Right lung (tissue), 5 donors: ENCODE measurements around the gene SNAP25. TPM values are rescaled to one million over a fixed set of nuclear protein-coding genes. Genes with fewer than 3 reads are reported as not detected.
A peak's percentile ranks its signal among the peaks of the same experiment; 100 is the strongest.

Source experiments
- DNase-seq, 2 donors: peaks; one replicate each; pipeline ENCODE4 v3.0.0-alpha.2; 2013
- polyA plus RNA-seq, 5 donors: library from polyadenylated mRNA; unstranded; fragments of 120-200 nt; gene quantifications; one replicate each; pipeline versions ENCODE4 v1.2.1 to v1.2.3, GENCODE V29; 2013; ENCODE audit warnings: inconsistent platforms in 1 of 5, low replicate concordance in 1 of 5; ENCODE audit not compliant: insufficient read length in 5 of 5, insufficient read depth in 1 of 5

The SNAP25 gene
- polyA plus RNA-seq, 5 donors: 3.7 to 12.4 (median 7.6) TPM

DNA sequence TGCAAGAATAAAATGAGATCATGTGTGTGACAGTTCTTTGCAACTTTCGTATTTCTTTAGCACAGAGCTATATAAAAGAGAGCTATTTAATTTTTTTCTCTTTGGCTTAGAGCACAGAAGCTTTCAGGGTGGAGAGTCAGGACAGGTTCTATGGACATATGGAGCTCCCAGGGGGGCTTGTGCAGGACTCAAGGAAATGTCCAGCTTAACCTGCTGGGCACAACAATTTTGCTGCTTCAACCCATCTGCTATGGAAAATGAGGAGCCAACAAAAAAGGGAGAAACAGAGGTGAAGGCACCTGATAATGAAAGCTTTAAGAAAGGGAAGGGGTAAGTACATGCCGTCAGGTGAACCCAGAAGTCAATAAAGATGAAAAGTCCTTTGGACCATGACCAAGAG lies 5.1 kb upstream of the SNAP25 start:
- no peak for DNase-seq

DNA sequence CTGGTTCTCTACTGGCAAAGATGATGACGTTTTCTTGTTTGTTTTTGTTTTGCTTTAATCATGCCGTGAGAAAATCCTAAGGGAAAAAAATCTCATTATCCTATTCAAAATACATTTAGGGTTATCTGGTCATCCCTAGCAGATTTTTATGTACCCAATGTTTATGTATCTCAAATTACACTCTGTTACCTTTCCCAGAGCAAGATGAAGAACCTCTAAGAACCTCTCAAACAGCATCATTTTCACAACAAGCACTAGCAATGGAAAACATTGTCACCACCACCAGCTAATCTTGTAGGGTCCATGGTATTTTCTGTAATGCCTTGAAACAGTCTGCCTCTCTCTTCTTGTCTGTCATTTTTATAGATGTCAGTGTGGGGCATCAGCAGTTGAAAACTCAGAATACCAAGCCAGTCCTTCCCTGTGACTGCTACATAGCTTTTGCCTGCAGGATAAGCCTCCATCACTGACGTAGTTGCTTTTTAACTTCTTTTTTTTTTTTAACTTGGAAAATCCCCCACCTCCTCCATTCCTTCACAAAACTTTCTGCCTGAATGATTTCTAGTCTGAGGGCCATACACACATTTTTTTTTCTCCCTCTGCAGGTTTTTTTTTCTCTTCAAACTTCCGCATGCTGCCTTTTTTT lies 2.4 kb upstream of the SNAP25 start:
- DNase-seq: no peak

DNA sequence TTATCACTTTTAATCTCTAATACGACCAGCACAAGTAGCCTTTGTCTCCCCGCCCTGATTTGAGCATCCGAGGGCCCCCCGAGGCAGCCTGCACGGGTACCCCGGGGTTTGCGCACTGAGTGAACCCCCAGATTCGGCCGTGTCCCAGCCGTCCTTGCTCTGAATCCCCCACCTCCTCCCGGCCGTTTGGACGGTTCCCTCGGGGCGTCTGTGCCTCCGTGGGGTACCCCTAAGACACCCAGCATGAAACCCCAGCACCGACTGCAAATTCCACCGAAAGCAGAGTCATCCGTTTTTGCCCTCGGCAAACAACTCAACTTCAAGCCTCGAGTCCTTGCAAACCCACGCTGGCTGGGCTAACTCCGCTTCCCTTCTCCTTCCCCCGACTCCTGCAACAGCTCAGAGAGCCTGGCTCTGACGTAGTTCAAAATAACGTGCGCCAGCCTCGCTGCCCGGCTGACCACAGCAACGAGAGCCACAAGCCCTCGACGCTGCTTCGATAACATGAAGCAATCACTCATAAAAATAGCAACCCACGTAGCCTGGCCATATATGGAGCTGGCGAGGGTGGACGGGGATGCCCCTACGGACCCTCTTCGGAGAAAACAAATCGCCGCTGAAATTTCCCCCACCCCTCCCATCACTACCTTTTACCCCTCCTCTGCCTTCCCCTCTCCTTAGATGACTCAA lies 764 bp upstream of the SNAP25 start:
- DNase-seq: peak; percentile 49 to 63

DNA sequence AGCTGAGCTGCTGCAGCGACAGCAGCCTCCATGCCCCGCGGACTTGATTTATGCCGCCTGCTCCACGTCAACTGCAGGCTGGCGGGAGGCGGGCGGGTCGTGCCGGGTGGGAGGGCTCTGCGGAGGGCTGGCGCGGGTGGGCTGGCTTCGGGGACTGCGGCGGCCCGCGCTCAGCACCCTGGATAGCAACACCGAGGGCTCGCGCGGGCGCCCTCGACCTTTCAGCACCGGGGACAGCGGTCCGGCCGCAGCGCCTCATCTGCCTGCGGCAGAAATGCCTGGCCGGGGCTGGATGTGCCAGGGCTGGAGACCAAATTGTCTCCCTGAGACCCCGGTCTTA lies 792 bp downstream of the SNAP25 start:
- peak; percentile 82 to 84 for DNase-seq

DNA sequence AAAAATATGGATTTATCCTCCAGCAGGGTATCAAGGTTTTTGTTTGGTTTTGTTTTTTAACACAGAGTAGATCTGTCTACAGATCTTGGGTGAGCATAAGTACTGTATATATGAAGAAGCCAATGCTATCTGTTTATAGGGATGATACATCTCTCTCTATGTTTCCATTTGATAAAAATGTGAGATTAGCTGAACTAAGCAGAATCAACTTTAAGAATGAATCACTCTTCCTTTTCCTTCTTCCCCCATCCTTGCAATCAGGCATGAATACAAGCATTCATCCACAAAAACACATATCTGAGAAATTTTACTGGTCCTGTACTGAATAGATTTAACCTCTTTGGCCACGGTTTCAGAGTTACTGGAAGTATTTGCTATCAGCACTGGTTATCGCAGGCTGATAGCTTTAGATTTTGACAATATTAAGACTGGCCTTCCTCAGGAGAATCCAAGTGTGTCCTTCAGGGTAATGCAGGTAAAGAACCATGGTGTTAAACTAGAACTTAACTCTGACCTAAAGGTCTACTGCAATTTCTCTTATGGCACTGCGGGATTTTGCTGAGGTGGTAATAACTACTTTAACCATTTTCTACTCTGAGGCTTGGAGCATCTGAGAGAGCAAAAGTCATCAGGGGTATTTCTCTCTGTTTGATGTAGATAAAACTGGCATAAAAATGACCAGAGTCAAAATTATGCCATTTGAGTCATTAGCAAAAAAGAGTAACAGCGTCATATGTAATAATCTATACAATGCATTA lies 1.5 kb downstream of the SNAP25 start:
- no peak for DNase-seq

DNA sequence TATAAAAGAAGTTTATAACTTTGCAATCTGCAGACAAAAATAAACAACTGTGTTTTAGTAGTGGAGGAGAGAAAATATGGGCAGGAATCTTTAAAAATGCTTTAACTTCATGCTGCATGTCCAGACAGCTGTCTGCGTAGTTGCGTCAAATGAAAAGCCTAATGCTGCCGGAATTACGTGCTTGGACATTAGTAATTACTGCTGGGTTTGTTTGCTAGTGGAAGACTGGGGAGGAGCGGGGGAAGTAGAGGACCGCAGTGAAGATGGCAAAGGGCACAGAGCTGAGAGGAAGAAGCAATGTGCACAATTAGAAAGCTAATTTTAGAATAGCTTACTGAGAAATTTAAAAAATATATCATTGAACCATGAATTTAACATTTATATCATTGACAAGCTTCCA lies 2.4 kb downstream of the SNAP25 start:
- DNase-seq: no peak

DNA sequence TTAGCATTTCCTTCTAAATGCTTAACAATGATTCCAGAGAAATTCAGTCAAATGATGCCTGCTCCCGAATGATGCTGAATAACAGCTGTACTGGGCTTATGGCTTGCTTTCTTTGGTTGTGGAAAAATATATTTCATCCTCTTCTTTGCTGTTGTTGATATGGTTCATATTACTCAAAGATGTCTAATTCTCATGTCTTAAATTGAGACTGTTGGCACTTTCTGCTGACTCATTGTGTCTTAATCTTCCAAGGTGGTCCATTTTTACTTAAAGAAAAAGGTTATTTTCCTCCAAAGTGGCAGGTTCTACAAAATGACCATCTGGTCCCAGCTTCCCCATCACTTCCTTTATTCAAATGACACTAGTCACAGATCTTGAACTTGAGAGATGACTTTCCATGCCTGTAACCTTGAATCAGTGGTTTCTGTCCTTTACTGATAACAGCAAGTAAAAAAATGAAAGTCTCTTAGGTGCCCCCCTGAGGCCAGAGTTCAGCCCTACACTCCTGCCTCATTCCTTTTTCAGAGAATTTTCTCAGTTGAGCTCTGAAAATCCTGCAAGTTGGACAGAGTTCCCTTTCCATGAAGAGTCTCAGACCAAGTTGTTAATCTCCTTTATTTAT lies 6.9 kb downstream of the SNAP25 start:
- DNase-seq: no peak

DNA sequence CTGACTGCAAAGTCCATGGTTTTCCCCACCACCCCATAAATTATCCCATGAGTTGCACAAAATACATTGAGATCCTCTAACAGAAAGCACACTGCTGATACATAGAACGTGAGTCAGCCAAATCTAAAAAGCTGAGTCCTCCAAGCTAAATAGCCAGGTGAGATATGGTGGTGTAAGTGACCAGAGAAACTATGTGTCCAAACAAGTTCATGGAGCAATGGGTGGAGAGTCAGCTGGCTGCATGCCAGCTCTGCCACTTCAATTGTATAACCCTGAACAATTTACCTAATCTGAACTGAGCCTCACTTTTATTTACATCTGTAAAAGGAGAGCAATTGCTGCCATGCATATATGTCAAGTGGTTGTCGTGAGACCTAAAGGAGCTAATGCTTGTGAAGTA lies 9.7 kb downstream of the SNAP25 start:
- peak in 1 of 2 donors; percentile 2 for DNase-seq

DNA sequence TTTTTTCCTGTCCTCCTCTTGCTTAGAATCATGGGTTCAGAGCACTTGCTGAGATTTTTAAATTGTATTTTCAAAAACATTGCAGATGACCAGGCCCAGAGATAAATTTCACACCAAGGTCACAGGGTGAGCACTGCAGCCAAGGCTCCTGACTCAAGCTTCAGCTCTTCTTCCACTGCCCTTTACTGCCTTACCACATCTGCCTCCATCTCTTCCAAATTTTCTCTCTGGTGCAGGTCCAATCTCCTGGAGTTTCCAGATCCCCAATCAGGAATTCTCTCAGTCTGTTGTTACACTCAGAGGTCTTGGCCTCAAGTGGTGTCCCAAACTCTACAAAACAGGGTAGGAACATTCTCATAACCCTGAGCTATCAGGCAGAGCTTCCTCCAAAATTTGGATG lies 12.7 kb downstream of the SNAP25 start:
- DNase-seq: no peak

DNA sequence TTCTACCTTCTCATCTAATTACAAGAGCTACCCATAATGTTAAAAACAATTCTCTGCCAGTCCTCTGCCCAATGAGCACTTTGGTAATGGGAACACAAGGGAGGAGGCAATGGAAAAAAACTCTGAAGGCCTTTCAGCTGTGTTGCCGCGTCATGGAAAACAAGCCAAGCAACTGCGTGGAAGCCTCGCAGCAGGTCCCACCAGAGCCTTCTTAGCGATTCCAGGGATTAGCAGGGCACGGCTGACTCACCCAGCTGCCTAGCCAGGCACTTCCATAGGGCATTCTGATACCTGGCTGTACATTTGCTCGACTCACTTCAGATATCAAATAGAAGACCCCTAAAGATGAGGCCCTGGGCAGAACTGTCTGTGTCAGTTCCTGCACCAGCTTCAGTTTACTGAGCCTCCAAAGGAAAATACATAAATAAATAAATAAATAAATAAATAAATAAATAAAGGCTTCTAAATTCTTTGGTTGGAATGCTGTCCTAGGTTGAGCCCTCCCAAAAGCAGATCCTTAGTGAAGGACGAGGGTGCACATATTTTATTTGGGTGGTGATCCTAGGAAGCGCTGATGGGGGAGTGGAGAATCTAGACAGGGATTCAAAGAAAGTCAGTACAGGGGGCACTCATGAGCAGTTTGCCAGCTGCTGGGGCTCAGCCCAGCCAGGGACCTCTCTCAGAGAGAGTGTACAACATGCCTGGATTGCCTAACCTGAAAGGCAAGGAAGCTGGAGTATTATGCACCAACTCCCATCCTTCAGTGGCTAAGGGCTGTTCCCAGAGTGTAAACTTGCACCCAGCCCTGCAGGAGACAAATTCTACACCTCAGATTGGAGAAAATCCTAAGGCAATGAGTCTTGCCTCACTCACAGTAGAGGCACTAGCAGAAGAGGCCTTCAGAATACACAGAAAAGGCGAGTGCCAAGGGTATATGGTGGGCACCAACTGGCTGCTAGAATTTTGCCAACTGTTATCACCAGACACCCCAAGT lies 18.2 kb downstream of the SNAP25 start:
- no peak for DNase-seq

DNA sequence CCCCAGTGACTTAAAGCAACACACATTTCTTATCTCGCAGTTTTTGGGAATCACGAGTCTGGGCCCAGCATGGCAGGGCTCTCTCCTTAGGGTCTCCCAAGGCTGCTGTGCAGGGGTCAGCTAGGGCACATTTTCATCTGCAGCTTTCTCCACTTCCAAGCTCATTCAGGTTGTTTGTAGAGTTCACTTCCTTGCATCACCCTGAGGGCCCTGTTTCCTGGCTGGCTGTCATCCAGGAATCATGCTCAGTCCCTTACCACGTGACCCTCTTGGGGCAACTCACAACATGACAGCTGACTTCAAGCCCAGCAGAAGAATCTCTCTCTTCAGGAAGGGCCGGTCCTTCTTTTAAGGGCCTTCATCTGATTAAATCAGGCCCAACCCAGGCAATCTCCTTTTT lies 21.3 kb downstream of the SNAP25 start:
- peak in 1 of 2 donors; percentile 35 for DNase-seq

DNA sequence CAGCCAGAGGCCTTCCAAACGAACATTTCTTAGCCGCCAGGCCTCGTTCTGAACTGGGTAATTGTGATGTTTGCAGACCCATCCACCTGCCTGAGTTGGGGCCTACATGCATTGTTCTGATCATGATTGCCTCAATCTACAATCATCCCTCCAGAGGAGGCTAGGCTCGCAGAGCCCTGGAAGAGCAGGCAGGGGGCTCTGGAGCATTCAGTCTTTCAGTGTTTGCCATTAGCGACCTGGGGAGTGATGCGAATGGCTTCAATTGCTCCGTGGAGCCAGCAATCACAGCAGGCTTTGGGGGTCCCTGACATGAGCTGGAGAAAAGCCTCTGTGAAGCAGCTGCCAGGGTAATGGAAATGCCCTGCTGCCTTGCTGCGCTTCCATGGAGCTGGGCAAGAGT lies 22.0 kb downstream of the SNAP25 start:
- DNase-seq: no peak

DNA sequence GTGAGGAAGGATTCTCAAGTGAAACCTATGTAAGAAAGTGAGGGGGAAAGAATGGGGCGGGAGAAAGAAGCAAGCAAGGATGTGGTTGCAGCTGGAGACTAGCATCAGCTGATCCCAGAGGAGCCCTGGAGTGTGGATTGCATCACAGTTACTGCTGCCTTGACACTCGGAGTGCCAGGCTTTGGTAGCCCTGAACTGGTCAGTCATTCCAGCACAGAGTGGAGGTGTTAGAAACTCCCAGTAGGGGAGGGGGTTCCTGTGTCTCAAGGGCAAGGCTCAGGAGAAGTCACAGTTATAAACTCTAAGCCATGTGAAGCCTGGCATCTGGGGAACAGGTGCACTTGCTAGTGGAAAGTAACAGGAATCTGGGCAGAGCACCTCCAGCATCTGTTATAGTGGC lies 23.5 kb downstream of the SNAP25 start:
- DNase-seq: no peak

DNA sequence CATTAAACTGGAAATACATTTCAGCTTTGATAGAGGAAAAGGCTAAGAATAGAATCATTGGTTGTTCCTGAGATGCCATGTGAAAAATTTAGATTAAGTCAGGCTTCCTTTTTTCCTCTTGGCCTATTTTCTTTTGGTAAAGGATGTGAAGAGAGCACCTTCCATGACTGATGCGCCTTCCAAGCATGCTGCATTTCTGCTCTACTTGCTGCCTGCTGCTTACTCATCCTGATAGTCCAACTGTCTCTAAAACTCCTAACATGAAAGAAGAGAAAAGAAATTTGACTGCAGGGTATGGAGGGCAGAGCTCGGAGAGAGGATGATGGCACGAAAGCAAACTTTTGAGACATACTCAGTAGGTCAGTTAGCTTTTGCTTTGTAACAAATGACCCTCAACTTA lies 28.8 kb downstream of the SNAP25 start:
- DNase-seq: no peak

DNA sequence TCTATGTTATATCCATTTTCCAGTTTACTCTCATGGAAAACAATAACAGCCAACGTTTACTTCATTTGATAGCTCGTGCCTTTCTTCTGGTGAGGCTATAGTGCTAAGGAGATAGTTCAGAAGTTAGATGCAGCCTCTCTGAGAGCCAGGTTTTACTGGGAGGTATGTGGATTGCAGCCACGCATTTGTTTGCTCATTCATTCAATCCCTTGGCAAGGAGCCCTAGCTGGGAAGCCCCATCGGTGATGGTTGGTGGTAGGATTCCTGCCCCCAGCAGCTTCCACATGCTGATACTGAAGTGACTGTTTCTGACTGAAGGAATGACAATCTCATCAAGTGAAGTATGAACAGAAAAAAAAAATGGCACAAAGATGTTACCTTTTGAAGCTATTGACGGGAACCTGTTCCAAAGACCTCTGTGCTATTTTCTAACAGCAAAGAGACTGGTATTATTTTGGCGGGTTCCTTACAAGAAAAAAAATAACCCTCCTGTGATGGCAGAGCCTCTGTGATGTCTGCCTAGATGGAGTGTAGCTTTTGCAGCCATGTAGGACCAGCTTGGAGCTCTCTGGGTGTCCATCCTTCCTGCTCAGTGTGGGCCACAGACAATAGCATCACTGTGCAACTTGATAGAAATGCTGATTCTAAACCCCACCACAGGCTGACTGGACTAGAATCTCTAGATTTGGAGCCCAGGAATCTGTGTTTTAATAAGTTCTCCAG lies 30.6 kb downstream of the SNAP25 start:
- DNase-seq: no peak

DNA sequence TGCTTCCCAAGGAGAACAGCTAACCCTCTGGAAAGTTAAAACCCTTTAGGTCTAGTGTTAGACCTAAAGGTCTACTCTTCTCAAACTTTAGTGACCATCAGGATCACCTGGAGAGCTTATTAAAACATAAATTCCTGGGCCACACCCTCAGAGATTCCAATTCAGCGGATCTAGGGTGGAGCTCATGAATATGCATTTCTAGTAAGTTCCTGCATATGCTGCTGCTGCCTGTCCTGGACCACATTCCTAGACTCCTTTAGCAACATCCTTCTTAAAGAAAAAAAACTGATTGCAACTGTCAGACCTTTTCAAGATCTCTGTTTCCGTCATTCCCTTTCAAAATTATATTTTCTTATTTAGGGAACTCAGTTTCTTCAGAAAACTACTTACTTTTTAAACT lies 31.2 kb downstream of the SNAP25 start:
- no peak for DNase-seq

DNA sequence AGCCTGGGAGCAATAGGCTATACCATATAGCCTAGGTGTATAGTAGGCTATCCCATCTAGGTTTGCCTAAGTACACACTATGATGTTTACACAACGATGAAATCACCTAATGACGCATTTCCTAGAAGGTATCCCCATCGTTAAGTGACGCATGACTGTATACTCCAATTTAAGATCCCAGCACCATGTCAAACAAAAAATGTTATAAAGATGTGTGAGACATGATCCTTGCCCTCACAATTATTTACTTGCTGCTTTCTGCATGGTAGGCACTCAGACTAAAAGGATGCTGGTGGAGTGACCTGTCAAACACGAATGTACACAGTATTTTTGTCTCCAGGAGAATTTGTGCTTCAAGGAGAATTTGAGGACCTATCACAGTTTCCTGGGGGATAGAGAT lies 32.3 kb downstream of the SNAP25 start:
- DNase-seq: no peak

DNA sequence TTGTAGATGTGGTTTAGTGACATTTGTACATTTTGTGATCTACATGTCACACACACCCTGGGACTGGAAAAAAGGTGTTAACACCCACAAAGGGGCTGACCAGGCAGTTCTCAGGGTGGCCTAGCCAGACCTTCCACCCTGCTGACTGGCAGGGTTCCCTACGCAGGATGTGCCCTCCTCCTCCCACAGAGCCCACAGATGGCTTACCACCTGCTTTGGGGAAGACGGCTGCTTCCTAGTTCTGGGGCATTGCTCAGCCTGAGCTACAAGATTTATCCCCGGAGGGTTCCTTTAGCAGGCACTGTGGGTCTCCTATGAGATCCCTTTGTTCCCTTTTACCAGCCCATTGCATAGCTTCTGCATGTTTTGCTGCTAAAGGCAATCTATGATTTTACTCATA lies 35.1 kb downstream of the SNAP25 start:
- DNase-seq: no peak

DNA sequence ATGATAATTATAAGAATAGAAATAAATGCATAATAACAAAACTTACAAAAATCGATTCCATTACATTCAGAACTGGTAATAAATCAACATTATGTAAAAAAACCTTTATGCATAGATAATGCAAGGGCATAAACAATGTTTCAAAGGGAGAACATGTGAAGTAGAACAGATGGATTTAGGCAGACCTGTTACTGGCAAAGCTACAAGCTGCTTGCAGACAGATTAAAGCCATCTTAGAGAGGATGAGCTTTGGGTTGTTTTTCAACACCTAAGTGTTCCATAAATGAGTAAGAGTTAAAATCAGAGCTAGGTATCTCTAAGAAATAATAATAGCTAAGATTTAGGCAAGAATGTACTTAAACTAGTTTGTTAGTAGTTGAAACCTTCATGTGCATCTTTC lies 37.2 kb downstream of the SNAP25 start:
- DNase-seq: no peak

DNA sequence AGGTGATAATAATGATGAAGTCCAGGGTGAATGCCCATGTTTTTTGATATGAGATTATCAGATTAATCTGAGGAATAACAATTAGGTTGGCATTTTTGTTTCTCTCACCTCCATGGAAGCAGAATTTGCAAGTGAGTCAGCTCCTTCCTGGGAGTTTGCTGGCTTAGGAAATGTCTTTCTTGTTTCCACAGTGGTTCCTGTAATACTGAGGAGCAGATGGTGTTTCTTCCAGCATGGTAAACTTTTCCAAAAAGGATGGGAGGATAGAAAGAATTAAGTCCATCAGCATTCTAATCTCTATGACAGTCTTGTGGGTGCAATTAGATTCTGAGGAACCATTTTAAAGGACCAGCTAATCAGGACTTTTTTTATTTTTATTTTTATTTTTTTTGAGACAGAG lies 40.5 kb downstream of the SNAP25 start:
- no peak for DNase-seq

DNA sequence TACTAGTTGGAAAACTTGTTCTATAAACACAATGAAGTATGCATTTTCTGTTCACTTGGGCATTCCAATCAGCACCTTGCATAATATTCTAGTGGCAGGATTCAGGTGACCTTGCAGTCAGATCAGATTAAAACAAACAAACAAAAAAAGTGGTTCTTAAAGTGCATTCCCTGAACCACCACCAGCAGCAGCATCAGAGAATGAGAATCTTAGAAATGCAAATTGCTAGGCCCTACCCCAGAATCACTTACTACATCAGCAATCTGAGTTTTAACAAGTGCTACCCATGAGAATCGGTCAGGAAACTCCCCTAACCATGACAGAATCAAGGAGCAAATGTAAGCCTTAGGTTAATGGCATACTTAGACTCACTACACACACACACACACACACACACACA lies 41.7 kb downstream of the SNAP25 start:
- DNase-seq: no peak
